ENCODE measurements around the gene DMGDH. TPM values are rescaled to one million over a fixed set of nuclear protein-coding genes. Genes with fewer than 3 reads are reported as not detected.

The DMGDH gene
- total RNA-seq, 1 donor from 2014 or later, result 1.1 TPM

GRCh38 chr5:78964889-78965288 is 104.6 kb downstream of the DMGDH start:
- no peak overlapping the region for H3K4me3 Mint-ChIP-seq (ENCODE audit: unreplicated experiment)
- TF ChIP-seq, protein P1, sequence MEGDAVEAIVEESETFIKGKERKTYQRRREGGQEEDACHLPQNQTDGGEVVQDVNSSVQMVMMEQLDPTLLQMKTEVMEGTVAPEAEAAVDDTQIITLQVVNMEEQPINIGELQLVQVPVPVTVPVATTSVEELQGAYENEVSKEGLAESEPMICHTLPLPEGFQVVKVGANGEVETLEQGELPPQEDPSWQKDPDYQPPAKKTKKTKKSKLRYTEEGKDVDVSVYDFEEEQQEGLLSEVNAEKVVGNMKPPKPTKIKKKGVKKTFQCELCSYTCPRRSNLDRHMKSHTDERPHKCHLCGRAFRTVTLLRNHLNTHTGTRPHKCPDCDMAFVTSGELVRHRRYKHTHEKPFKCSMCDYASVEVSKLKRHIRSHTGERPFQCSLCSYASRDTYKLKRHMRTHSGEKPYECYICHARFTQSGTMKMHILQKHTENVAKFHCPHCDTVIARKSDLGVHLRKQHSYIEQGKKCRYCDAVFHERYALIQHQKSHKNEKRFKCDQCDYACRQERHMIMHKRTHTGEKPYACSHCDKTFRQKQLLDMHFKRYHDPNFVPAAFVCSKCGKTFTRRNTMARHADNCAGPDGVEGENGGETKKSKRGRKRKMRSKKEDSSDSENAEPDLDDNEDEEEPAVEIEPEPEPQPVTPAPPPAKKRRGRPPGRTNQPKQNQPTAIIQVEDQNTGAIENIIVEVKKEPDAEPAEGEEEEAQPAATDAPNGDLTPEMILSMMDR (IDR thresholded peaks at IDR 0.05), result peak; percentile 73
- no peaks in the 10 kb centered on the region for H3K9me3 Mint-ChIP-seq (ENCODE audit: unreplicated experiment)
- peaks cover 9% of the 10 kb centered on the region for H3K36me3 Mint-ChIP-seq (ENCODE audit: unreplicated experiment)
- H3K27ac Mint-ChIP-seq (ENCODE audit: unreplicated experiment), result no peak overlapping the region
- no peaks in the 10 kb centered on the region for H3K27me3 Mint-ChIP-seq (ENCODE audit: unreplicated experiment)
- H3K4me1 Mint-ChIP-seq (ENCODE audit: unreplicated experiment), result peaks cover 12% of the 10 kb centered on the region
- no peak for DNase-seq (ENCODE audit: extremely low spot score, unreplicated experiment)

- Mint-ChIP-seq H3K27me3 (ENCODE audit: unreplicated experiment) (no peaks in the 10 kb centered on the region), H3K4me1 (ENCODE audit: unreplicated experiment) (peaks cover 2% of the 10 kb centered on the region), H3K4me3 (ENCODE audit: unreplicated experiment) (no peak overlapping the region), H3K27ac (ENCODE audit: unreplicated experiment) (no peak overlapping the region), H3K9me3 (ENCODE audit: unreplicated experiment) (no peaks in the 10 kb centered on the region), H3K36me3 (ENCODE audit: unreplicated experiment) (peaks cover 9% of the 10 kb centered on the region)
- TF ChIP-seq, protein P1 (IDR thresholded peaks at IDR 0.05), result no peak
- no peak for DNase-seq (ENCODE audit: extremely low spot score, unreplicated experiment)
Observed at GRCh38 chr5:78961743-78962142, 107.7 kb downstream of the DMGDH start.

GRCh38 chr5:78959767-78960166 is 109.7 kb downstream of the DMGDH start:
- H3K36me3 Mint-ChIP-seq (ENCODE audit: unreplicated experiment), result peaks cover 13% of the 10 kb centered on the region
- H3K4me3 Mint-ChIP-seq (ENCODE audit: unreplicated experiment), result no peak overlapping the region
- no peaks in the 10 kb centered on the region for H3K27me3 Mint-ChIP-seq (ENCODE audit: unreplicated experiment)
- H3K9me3 Mint-ChIP-seq (ENCODE audit: unreplicated experiment), result no peaks in the 10 kb centered on the region
- H3K27ac Mint-ChIP-seq (ENCODE audit: unreplicated experiment), result no peak overlapping the region
- H3K4me1 Mint-ChIP-seq (ENCODE audit: unreplicated experiment), result no peaks in the 10 kb centered on the region
- no peak for DNase-seq (ENCODE audit: extremely low spot score, unreplicated experiment)
- TF ChIP-seq, protein P1 (IDR thresholded peaks at IDR 0.05), result no peak

DNA sequence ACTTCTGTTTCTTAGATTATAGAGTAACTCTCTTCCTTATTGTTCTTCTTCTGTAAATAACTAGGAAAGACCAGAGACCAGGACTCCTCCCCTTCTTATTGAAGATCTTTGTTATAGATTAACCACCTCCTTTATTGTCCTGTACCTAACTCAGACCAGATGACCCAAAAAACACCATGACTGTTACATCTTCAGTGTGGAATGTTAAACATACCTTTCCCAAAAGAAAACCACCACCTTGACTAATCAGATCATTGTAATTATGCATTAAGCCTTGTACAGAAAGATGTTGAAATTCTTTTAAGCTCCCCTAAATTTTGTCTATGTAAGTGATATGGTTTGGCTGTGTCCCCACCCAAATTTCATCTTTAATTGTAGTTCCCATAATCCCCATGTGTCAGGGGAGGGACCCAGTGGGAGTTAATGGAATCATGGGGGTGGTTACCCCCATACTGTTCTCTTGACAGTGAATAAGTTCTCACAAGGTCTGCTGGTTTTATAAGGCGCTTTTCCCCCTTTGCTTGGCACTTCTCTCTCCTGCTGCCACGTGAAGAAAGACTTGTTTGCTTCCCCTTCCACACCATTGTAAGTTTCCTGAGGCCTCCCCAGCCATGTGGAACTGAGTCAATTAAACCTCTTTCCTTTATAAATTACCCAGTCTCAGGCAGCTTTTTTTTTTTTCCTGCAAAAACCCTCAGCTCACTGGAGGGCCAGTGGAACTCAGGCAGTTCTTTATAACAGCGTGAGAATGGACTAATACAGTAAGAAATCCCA is 110.6 kb downstream of the DMGDH start:
- Mint-ChIP-seq H3K27me3 (ENCODE audit: unreplicated experiment) (no peaks in the 10 kb centered on the region), H3K36me3 (ENCODE audit: unreplicated experiment) (peaks cover 16% of the 10 kb centered on the region), H3K4me1 (ENCODE audit: unreplicated experiment) (peaks cover 3% of the 10 kb centered on the region), H3K4me3 (ENCODE audit: unreplicated experiment) (no peak overlapping the region), H3K27ac (ENCODE audit: unreplicated experiment) (no peak overlapping the region), H3K9me3 (ENCODE audit: unreplicated experiment) (no peaks in the 10 kb centered on the region)
- DNase-seq (ENCODE audit: extremely low spot score, unreplicated experiment), result no peak
- TF ChIP-seq, protein P1 (IDR thresholded peaks at IDR 0.05), result no peak

DNA sequence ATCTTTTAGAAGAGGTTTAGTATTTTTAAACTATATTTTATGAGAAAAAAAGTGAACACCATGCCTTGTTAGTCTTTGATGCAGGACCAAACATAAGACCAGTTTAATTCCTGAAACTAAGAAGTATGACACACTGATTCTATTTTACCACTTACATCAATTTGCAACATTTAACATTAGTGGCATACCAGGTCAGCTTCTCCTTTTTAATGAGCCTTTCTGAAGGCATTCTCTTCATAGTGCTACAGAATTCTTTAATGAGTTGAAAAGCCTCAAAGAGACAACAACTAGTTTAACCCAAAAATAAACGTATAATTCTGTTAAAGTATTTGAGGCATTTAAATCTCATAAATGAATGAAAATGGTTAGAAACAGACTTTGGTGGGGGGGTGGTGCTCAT is 112.6 kb downstream of the DMGDH start:
- Mint-ChIP-seq H3K27ac (ENCODE audit: unreplicated experiment) (no peak overlapping the region), H3K27me3 (ENCODE audit: unreplicated experiment) (no peaks in the 10 kb centered on the region), H3K9me3 (ENCODE audit: unreplicated experiment) (no peaks in the 10 kb centered on the region), H3K4me3 (ENCODE audit: unreplicated experiment) (no peak overlapping the region), H3K36me3 (ENCODE audit: unreplicated experiment) (peaks cover 9% of the 10 kb centered on the region), H3K4me1 (ENCODE audit: unreplicated experiment) (peaks cover 20% of the 10 kb centered on the region)
- TF ChIP-seq, protein P1 (IDR thresholded peaks at IDR 0.05), result no peak
- DNase-seq (ENCODE audit: extremely low spot score, unreplicated experiment), result no peak

All from osteocyte (in vitro differentiated cells).